ENCODE measurements around the gene C11orf42.

DNA sequence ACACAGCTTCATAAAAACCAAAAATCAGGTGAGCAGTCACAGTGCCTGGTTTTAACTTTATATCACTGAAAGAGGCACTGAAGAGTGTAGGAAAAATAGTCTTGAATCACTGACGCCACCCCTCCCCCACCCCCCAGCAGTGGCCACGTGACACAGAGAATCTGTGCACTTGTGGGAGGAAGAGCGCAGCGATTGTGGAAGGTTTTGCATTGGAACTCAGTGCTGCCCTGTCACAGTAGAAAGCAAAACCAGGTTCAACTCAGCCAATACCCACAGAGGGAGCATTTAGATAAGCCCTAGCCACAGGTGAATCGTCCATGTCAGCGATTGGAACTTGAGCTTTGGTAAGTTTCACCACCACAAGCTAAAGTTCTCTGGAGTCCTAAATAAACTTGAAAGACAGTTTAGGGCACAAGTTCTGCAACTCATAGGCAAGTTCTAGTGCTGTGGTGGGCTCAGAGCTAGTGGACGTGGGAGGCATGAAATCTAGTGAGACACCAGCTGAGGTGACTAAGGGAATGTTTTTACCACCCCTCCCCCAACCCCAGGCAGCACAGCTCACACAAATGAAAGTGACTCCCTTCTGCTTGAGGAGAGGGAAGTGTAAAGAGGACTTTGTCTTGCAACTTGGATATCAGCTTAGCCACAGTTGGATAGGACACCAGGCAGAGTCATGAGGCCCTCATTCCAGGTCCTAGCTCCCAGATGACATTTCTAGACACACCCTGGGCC, 48.6 kb upstream of the C11orf42 start:
- TF ChIP-seq, protein P1, sequence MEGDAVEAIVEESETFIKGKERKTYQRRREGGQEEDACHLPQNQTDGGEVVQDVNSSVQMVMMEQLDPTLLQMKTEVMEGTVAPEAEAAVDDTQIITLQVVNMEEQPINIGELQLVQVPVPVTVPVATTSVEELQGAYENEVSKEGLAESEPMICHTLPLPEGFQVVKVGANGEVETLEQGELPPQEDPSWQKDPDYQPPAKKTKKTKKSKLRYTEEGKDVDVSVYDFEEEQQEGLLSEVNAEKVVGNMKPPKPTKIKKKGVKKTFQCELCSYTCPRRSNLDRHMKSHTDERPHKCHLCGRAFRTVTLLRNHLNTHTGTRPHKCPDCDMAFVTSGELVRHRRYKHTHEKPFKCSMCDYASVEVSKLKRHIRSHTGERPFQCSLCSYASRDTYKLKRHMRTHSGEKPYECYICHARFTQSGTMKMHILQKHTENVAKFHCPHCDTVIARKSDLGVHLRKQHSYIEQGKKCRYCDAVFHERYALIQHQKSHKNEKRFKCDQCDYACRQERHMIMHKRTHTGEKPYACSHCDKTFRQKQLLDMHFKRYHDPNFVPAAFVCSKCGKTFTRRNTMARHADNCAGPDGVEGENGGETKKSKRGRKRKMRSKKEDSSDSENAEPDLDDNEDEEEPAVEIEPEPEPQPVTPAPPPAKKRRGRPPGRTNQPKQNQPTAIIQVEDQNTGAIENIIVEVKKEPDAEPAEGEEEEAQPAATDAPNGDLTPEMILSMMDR (IDR thresholded peaks at IDR 0.05) = no peak
- TF ChIP-seq POLR2A (IDR thresholded peaks at IDR 0.05) = no peak
